22Rv1 (cell line): ENCODE data around the gene GEMIN4.

Experiments
- H3K27ac ChIP-seq: fragments of 450-650 bp; 2 replicates; pipeline ENCODE4 v1.5.1; 2017
- ZFX ChIP-seq: fragments of 450-650 bp; IDR thresholded peaks from 2 replicates; pipeline ENCODE4 v1.6.1; 2017; ENCODE audit warnings: antibody characterized with exemption, borderline replicate concordance
- TF ChIP-seq, protein P1 (sequence below): fragments of 450-650 bp; IDR thresholded peaks from 2 replicates; pipeline ENCODE4 v1.5.1; 2017; ENCODE audit warnings: mild to moderate bottlenecking

The GEMIN4 gene

DNA sequence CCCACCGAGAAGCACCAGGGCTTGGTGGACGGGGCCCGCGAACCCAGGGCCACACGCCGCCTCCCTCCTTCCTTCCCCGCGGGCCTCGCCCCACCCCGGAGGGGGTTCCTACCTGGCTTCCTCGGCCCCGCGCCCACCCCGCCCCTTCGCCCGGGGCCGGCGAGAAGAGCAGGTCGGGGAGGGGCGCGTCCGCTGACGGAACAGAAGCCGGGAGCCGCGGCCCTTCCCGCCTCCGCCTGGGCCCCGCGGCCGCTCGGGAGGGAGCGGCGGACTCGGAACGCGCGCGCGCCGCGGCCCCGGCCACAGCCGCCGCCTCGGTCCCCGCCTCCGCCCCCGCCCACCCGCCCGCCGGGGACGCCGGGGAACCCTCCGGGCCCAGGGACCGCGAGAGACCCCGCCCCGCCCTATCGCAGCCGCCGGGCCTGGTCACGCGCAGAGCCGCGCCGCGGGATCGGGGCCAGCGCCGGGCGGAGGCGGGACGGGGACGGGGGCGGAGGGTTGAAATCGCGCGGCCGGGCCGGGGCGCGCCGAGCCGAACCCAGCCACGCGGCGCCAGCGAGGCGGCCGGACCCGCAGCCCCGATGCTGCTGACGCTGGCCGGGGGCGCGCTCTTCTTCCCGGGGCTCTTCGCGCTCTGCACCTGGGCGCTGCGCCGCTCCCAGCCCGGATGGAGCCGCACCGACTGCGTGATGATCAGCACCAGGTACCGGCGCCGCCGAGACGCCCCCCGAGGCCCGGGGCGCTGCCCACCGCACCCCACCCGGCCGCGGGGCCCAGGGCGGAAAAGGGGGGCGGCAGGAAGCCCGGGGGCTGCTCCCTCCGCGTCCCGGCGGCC, 19.8 kb downstream of the GEMIN4 start, which contains the start of gene TLCD3A:
Gene TLCD3A (plus strand): TSS at position 530 of the 835 bp plus-strand sequence. CDS start 52 bp downstream, at position 582.
- TF ChIP-seq, protein P1, sequence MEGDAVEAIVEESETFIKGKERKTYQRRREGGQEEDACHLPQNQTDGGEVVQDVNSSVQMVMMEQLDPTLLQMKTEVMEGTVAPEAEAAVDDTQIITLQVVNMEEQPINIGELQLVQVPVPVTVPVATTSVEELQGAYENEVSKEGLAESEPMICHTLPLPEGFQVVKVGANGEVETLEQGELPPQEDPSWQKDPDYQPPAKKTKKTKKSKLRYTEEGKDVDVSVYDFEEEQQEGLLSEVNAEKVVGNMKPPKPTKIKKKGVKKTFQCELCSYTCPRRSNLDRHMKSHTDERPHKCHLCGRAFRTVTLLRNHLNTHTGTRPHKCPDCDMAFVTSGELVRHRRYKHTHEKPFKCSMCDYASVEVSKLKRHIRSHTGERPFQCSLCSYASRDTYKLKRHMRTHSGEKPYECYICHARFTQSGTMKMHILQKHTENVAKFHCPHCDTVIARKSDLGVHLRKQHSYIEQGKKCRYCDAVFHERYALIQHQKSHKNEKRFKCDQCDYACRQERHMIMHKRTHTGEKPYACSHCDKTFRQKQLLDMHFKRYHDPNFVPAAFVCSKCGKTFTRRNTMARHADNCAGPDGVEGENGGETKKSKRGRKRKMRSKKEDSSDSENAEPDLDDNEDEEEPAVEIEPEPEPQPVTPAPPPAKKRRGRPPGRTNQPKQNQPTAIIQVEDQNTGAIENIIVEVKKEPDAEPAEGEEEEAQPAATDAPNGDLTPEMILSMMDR, result no peak
- no peak for TF ChIP-seq ZFX
- peak within 1 kb of the TSS; percentile 89 for H3K27ac ChIP-seq

DNA sequence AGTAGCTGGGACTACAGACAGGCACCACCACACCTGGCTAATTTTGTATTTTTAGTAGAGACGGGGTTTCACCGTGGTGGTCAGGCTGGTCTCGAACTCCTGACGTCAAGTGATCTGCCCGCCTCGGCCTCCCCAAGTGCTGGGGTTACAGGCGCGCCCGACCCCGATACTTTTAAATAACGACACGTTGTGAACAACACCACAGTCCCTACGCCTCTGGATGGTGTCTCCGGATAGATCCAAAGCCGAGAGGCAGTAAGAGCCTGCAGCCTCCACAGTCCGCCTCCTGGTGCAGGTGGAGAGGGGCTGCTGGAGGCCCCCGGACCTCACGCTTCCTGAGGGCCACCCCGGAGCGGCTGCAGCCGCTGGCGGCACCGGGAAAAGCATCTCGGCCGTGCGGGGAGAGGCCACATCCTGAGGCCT, 20.4 kb downstream of the GEMIN4 start:
- H3K27ac ChIP-seq, result peak overlapping the region; percentile 89
- TF ChIP-seq, protein P1, result no peak
- TF ChIP-seq ZFX, result no peak

DNA sequence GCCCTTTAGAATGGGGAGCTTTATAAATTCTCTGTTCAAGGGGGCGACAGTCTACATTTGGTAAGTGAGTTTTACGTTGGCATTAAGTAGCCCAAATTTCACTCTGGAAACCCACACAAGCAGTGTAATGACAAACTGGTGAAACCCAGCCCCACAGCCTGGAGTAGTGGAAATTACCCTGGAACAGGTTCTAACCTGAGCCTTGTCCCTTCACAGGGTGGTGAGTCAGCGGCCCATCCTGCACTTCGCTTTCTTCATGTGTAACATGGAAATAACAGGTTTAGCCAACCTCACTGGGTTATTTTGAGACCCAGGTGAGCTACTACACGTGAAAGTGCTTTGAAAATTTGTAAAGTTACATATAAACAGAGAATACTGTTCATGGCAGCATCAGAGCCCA, 23.2 kb downstream of the GEMIN4 start:
- H3K27ac ChIP-seq, result no peak overlapping the region
- TF ChIP-seq ZFX, result no peak
- TF ChIP-seq, protein P1, result no peak

DNA sequence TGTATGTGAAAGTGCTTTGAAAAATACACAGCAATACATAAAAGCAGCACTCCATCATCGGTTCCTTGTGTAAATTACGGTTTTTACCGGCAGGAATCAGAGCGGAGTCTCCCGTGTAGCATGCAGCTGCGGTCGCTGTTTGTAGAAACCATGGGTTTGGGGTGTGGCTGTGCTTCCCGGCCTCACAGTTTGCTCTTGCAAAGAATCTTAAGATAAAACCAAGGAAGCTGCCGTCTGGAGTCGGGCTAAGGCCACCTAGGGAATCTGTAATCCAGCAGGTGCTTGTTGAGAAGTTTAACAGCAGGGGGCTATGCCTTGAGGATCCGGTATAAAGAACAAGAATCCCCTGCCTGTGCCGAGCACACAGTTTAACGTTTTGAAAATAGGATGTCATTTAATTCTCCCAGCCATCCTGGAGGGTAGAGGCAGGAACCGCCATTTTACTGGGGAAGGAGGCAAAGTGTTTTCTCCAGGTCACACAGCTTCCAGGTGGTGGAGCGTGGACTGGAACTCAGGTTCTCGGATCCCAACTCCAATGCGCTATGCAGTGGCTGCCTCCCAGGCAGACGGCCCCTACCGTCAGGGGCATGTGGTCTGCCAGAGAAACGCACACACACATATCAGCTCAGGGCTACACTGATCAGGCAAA, 25.7 kb downstream of the GEMIN4 start:
- no peak overlapping the region for H3K27ac ChIP-seq
- TF ChIP-seq, protein P1, result no peak
- no peak for TF ChIP-seq ZFX

DNA sequence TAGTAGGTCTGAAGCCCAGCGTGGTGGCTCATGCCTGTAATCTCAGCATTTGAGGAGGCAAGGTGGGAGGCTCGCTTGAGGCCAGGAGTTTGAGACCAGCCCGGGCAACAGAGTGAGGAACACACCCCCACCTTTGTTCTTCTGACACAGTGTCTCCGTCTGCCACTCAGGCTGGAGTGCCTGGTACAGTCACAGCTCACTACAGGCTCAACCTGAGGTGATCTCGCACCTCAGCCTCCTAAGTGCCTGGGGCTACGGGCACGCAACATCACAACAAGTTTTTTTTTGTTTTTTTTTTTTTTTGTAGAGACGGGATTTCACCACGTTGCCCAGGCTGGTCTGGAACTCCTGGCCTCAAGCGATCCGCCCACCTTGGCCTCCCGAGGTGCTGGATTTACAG, 26.3 kb downstream of the GEMIN4 start:
- H3K27ac ChIP-seq, result no peak overlapping the region
- TF ChIP-seq, protein P1, result no peak
- no peak for TF ChIP-seq ZFX

DNA sequence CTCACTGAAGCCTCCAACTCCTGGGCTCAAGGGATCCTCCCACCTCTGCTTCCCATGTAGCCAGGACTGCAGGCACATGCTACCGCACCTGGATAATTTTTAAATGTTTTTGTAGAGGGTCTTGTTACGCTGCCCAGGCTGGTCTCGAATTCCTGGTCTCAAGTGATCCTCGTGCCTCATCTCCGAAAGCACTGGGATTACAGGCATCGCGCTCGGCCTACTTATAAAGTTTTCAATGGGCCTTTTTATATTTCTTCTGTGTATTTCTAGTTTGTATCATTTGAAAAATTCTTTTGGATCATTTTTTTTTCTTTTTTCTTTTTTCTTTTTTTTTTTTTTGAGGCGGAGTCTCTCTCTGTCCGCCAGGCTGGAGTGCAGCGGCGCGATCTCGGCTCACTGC, 27.0 kb downstream of the GEMIN4 start:
- no peak overlapping the region for H3K27ac ChIP-seq
- no peak for TF ChIP-seq ZFX
- TF ChIP-seq, protein P1, result no peak

DNA sequence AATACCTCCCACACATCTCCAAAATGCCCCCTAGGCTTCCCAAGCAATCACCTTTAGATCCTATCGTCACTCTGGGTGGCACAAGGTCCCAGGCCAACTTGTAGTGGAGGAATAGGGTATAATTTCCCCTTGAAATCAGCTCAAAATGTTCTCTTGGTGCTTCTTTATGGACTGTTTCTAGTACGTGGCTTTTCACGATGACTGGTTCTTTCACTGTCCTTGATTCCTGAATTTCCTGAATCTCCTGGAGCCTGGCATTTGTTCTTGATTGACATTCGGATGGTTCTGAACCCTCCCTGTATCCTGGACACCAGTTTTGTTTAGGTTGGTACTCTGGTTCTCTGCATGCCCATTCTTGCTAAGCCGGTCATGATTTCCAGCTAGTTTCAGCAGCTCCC, 30.5 kb downstream of the GEMIN4 start:
- no peak overlapping the region for H3K27ac ChIP-seq
- TF ChIP-seq ZFX, result no peak
- TF ChIP-seq, protein P1, result no peak
